A549 (cell line): ENCODE measurements around the gene ITGA7. TPM values are rescaled to one million over a fixed set of nuclear protein-coding genes. Genes with fewer than 3 reads are reported as not detected.

ENCODE experiments used
- ATAC-seq, 2 experiments: fragments of 200-7000 bp in 1 of 2; fragments of >200 bp in 1 of 2; cut with Nextera tagmentation in 1 of 2; cut with Tn5 transposase in 1 of 2; 3 replicates each; pipeline versions ENCODE4 v1.8.0 to v1.9.1; 2018 to 2020; ENCODE audit warnings: mild to moderate bottlenecking in 1 of 2, moderate library complexity in 1 of 2
- CTCF ChIA-PET: fragments of 300-600 bp; sonication (Branson Sonifier 250); formaldehyde crosslinking; extraction: SDS; loops from one replicate; lab custom pipeline; 2021; ENCODE audit warnings: antibody characterized with exemption, inconsistent platforms; lab: Yijun Ruan, JAX
- POLR2A ChIA-PET: fragments of 350-600 bp; formaldehyde crosslinking; extraction: SDS; loops from one replicate; lab custom pipeline; 2021; ENCODE audit warnings: antibody characterized with exemption, inconsistent platforms; lab: Yijun Ruan, JAX
- DNase-seq, 2 experiments: peaks; one replicate each; pipeline versions ENCODE4 v3.0.0 to v3.0.0-alpha.2; 2011 to 2016; ENCODE audit warnings: low read depth in 1 of 2, low spot score in 1 of 2
- FAIRE-seq: peaks from 2 replicates; lab custom pipeline; 2011; peaks lifted over from hg19 to GRCh38; lab: Jason Lieb, UNC
- H3K27ac ChIP-seq, 2 experiments: fragments of >200 bp; sonication (Bioruptor Twin); formaldehyde crosslinking; 3 replicates each; pipeline ENCODE4 v1.5.1; 2016 to 2017
- H3K4me1 ChIP-seq: fragments of >200 bp; sonication (Bioruptor Twin); formaldehyde crosslinking; 3 replicates; pipeline ENCODE4 v1.6.1; 2016
- H3K4me2 ChIP-seq: fragments of >200 bp; sonication (Bioruptor Twin); formaldehyde crosslinking; 3 replicates; pipeline ENCODE4 v1.6.1; 2016
- H3K4me3 ChIP-seq: fragments of >200 bp; sonication (Bioruptor Twin); formaldehyde crosslinking; 3 replicates; pipeline ENCODE4 v1.5.1; 2016
- H3K9me3 ChIP-seq: fragments of >200 bp; sonication (Bioruptor Twin); formaldehyde crosslinking; 3 replicates; pipeline ENCODE4 v1.6.1; 2016
- CBX2 ChIP-seq: fragments of 200-600 bp; sonication (generic); IDR thresholded peaks from 2 replicates; pipeline ENCODE4 v1.6.1; 2016; ENCODE audit warnings: low read depth, mild to moderate bottlenecking, borderline replicate concordance
- CBX8 ChIP-seq: fragments of 200-600 bp; sonication (generic); IDR thresholded peaks from 2 replicates; pipeline ENCODE4 v1.6.1; 2016
- CEBPB ChIP-seq, 2 experiments: fragments of >200 bp in 1 of 2; sonication (Bioruptor Twin) in 1 of 2; formaldehyde crosslinking in 1 of 2; IDR thresholded peaks; 2 replicates each; pipeline ENCODE4 v1.6.1; 2012 to 2016
- CHD4 ChIP-seq: fragments of 200-600 bp; sonication (generic); IDR thresholded peaks from 2 replicates; pipeline ENCODE4 v1.6.1; 2016; ENCODE audit warnings: antibody characterized with exemption, mild to moderate bottlenecking, borderline replicate concordance
- GATA3 ChIP-seq: IDR thresholded peaks from 2 replicates; pipeline ENCODE4 v1.6.1; 2012; ENCODE audit warnings: borderline replicate concordance
- HOXB5 ChIP-seq: fragments of 250-450 bp; sonication (Bioruptor Pico); IDR thresholded peaks from 2 replicates; pipeline ENCODE4 v1.5.0; 2020; ENCODE audit warnings: mild to moderate bottlenecking, moderate library complexity
- KDM5A ChIP-seq: fragments of 200-600 bp; sonication (generic); IDR thresholded peaks from 2 replicates; pipeline ENCODE4 v1.6.1; 2016; ENCODE audit warnings: antibody characterized with exemption, mild to moderate bottlenecking
- MAZ ChIP-seq: fragments of 150-350 bp; IDR thresholded peaks from 2 replicates; pipeline ENCODE4 v1.6.1; 2014; ENCODE audit warnings: antibody characterized with exemption, low read depth, low read length, borderline replicate concordance
- PHF8 ChIP-seq: fragments of 200-600 bp; sonication (generic); IDR thresholded peaks from 2 replicates; pipeline ENCODE4 v1.6.1; 2016; ENCODE audit warnings: low read depth, mild to moderate bottlenecking, antibody characterized with exemption, moderate library complexity, borderline replicate concordance
- POLR2A ChIP-seq: IDR thresholded peaks from 2 replicates; pipeline ENCODE4 v1.6.1; 2012; ENCODE audit warnings: mild to moderate bottlenecking, low read length
- RARB ChIP-seq: fragments of 250-450 bp; sonication (Bioruptor Pico); IDR thresholded peaks from 2 replicates; pipeline ENCODE4 v1.8.0; 2021; ENCODE audit warnings: mild to moderate bottlenecking, moderate library complexity
- RCOR1 ChIP-seq: fragments of 150-350 bp; IDR thresholded peaks from 2 replicates; pipeline ENCODE4 v1.6.1; 2014; ENCODE audit warnings: antibody characterized with exemption, low read length, low read depth
- RFX5 ChIP-seq: fragments of 450-650 bp; IDR thresholded peaks from 2 replicates; pipeline ENCODE4 v1.7.1; 2014; ENCODE audit warnings: antibody characterized with exemption, mild to moderate bottlenecking, moderate library complexity
- SREBF2 ChIP-seq: fragments of 450-650 bp; IDR thresholded peaks from 2 replicates; pipeline ENCODE4 v1.6.1; 2014; ENCODE audit warnings: mild to moderate bottlenecking, moderate library complexity
- TP53 ChIP-seq: fragments of 250-450 bp; sonication (Bioruptor Pico); IDR thresholded peaks from 2 replicates; pipeline ENCODE4 v1.5.0; 2021; ENCODE audit warnings: mild to moderate bottlenecking, moderate library complexity
- ZC3H11A ChIP-seq: fragments of 450-650 bp; IDR thresholded peaks from 2 replicates; pipeline ENCODE4 v1.6.1; 2014; ENCODE audit warnings: antibody characterized with exemption, mild to moderate bottlenecking
- ZFP36 ChIP-seq: fragments of 450-650 bp; IDR thresholded peaks from 2 replicates; pipeline ENCODE4 v1.6.1; 2014; ENCODE audit warnings: borderline replicate concordance; ENCODE audit not compliant: partially characterized antibody
- ZSCAN20 ChIP-seq: fragments of 250-450 bp; sonication (Bioruptor Pico); IDR thresholded peaks from 2 replicates; pipeline ENCODE4 v1.8.0; 2022; ENCODE audit warnings: mild to moderate bottlenecking, moderate library complexity
- WGBS: methylation state at CpG from one replicate; pipeline ENCODE4 v1.1.6; 2017; ENCODE audit errors: missing lambda C conversion rate; 5-methylcytosine and 5-hydroxymethylcytosine counted together
- polyA plus RNA-seq, 4 experiments: library from polyadenylated mRNA; depleted of rRNA in 3 of 4; stranded (reverse); fragments of >200 nt; fragmentation: RNase III in 1 of 4; extraction: RNeasy Plus Mini Kit Qiagen cat#74134 plus additional on column Dnase treatment in 1 of 4; gene quantifications; 2 replicates in 3 of 4; 3 replicates in 1 of 4; pipeline ENCODE4 v1.2.3, GENCODE V29; 2011 to 2017
- TF ChIP-seq, protein P1 (sequence below): fragments of >200 bp; sonication (Bioruptor Twin); formaldehyde crosslinking; IDR thresholded peaks from 2 replicates; pipeline ENCODE4 v1.6.1; 2016
- TF ChIP-seq, protein P2 (sequence below): fragments of 200-600 bp; sonication (generic); IDR thresholded peaks from 2 replicates; pipeline ENCODE4 v1.6.1; 2016; ENCODE audit warnings: antibody characterized with exemption, mild to moderate bottlenecking, moderate library complexity
- TF ChIP-seq, protein P3 (sequence below): IDR thresholded peaks from 2 replicates; pipeline ENCODE4 v1.6.1; 2012
- TF ChIP-seq, protein P4 (sequence below): IDR thresholded peaks from 2 replicates; pipeline ENCODE4 v1.6.1; 2012
- TF ChIP-seq, protein P5 (sequence below): IDR thresholded peaks from 2 replicates; pipeline ENCODE4 v1.6.1; 2012; ENCODE audit warnings: low read depth, borderline replicate concordance
- TF ChIP-seq, protein P6 (sequence below): fragments of 450-650 bp; IDR thresholded peaks from 2 replicates; pipeline ENCODE4 v1.6.1; 2014; ENCODE audit warnings: antibody characterized with exemption

ITGA7 gene
- polyA plus RNA-seq, 2 of the 4 experiments (the other 2 are of a cell fraction) = 1.4 to 1.9 TPM

DNA sequence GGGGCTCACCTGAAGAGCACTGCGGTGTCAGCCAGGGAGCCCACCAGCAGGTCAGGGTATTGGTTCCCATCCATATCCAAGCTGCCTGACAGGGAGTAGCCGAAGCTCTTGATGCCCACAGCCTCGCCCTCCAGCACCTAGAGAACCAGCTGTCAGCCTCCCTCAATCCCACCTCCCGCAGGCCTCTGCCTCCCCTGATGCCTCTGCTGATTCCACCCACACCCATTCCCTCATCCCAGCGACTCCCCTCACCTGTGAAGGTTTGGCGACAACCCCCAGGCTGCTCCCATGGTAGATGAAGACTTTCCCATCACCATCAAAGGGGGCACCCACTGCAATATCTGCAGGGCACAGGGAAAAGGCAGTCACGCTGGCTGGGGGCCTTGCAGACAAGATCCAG, 10.0 kb downstream of the ITGA7 start:
- POLR2A ChIA-PET = no interaction called here
- DNase-seq = no peak
- CTCF ChIA-PET = interaction anchor here (1.1 kb wide), 1 partner anchor 8 kb away, joined by 3 read pairs; no protein-coding TSS in a partner anchor

DNA sequence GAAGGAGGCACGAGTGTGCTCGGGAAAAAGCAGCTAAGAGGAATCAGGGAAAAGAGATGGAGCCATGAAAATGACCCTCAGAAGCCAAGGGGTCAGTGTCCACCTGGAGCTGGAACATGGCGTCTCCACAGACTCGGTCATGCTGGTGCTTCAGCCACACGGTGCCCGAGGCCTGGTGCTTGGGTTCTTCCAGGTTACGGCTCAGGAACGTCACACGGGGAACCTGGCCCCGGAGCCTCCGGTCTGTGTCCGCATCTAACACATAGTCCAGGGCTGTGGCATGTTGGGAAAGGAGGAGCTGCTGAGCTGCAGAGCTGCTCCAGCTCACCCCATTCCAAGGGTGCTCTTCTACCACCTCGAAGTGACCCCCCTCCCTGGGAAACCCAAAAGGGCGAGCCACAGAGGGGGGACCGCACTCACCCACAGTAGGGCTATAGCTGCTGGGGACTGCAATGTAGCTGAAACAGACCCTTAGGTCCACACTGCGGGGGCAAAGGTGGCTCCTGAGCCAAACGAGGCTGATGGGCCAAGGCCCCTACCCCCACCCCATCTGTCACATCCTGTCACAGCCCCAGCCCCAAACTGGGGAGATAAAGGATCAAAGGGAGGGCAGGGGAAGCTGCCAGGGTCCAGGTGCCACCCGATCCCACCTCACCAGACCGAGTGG, 10.8 kb downstream of the ITGA7 start:
- H3K27ac ChIP-seq = no peak overlapping the region
- CTCF ChIA-PET = interaction anchor here (1.1 to 1.7 kb wide), 5 partner anchors 9 to 15 kb away, joined by 3 to 5 read pairs (median 3); a partner anchor contains a TSS
- ATAC-seq (no peak), FAIRE-seq (no peak), DNase-seq (no peak)
- H3K4me3 ChIP-seq = no peak overlapping the region
- 53% methylated on average over 17 of the region's 19 CpGs for WGBS
- H3K4me1 ChIP-seq = no peaks in the 10 kb centered on the region
- POLR2A ChIA-PET = no interaction called here
- H3K9me3 ChIP-seq = no peaks in the 10 kb centered on the region
- no peak overlapping the region for H3K4me2 ChIP-seq
- no peak for TF ChIP-seq TP53 (CRISPR knock-in tag)
- TF ChIP-seq ZC3H11A = no peak
- no peak for TF ChIP-seq CBX2
- TF ChIP-seq RFX5 = no peak
- no peak for TF ChIP-seq CHD4
- TF ChIP-seq ZSCAN20 (CRISPR knock-in tag) = no peak
- TF ChIP-seq, protein P1, sequence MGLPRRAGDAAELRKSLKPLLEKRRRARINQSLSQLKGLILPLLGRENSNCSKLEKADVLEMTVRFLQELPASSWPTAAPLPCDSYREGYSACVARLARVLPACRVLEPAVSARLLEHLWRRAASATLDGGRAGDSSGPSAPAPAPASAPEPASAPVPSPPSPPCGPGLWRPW = no peak
- TF ChIP-seq, protein P2, sequence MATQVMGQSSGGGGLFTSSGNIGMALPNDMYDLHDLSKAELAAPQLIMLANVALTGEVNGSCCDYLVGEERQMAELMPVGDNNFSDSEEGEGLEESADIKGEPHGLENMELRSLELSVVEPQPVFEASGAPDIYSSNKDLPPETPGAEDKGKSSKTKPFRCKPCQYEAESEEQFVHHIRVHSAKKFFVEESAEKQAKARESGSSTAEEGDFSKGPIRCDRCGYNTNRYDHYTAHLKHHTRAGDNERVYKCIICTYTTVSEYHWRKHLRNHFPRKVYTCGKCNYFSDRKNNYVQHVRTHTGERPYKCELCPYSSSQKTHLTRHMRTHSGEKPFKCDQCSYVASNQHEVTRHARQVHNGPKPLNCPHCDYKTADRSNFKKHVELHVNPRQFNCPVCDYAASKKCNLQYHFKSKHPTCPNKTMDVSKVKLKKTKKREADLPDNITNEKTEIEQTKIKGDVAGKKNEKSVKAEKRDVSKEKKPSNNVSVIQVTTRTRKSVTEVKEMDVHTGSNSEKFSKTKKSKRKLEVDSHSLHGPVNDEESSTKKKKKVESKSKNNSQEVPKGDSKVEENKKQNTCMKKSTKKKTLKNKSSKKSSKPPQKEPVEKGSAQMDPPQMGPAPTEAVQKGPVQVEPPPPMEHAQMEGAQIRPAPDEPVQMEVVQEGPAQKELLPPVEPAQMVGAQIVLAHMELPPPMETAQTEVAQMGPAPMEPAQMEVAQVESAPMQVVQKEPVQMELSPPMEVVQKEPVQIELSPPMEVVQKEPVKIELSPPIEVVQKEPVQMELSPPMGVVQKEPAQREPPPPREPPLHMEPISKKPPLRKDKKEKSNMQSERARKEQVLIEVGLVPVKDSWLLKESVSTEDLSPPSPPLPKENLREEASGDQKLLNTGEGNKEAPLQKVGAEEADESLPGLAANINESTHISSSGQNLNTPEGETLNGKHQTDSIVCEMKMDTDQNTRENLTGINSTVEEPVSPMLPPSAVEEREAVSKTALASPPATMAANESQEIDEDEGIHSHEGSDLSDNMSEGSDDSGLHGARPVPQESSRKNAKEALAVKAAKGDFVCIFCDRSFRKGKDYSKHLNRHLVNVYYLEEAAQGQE = no peak
- no peak for TF ChIP-seq PHF8
- no peak for TF ChIP-seq SREBF2
- no peak for TF ChIP-seq CEBPB (IDR thresholded peaks at IDR 0.05)
- no peak for TF ChIP-seq GATA3

More for the DNA sequence above, 10.0 kb downstream of the ITGA7 start:
- TF ChIP-seq CBX8 (no peak), RFX5 (no peak), CHD4 (no peak), POLR2A (no peak), RCOR1 (no peak), ZFP36 (no peak), HOXB5 (CRISPR knock-in tag) (no peak), GATA3 (no peak), KDM5A (no peak), RARB (no peak), MAZ (no peak), PHF8 (no peak)
- TF ChIP-seq, protein P2 = no peak
- TF ChIP-seq, protein P3, sequence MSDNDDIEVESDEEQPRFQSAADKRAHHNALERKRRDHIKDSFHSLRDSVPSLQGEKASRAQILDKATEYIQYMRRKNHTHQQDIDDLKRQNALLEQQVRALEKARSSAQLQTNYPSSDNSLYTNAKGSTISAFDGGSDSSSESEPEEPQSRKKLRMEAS = no peak
- TF ChIP-seq, protein P4, sequence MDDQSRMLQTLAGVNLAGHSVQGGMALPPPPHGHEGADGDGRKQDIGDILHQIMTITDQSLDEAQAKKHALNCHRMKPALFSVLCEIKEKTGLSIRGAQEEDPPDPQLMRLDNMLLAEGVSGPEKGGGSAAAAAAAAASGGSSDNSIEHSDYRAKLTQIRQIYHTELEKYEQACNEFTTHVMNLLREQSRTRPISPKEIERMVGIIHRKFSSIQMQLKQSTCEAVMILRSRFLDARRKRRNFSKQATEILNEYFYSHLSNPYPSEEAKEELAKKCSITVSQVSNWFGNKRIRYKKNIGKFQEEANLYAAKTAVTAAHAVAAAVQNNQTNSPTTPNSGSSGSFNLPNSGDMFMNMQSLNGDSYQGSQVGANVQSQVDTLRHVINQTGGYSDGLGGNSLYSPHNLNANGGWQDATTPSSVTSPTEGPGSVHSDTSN = no peak
- TF ChIP-seq, protein P1 = no peak
- TF ChIP-seq, protein P5, sequence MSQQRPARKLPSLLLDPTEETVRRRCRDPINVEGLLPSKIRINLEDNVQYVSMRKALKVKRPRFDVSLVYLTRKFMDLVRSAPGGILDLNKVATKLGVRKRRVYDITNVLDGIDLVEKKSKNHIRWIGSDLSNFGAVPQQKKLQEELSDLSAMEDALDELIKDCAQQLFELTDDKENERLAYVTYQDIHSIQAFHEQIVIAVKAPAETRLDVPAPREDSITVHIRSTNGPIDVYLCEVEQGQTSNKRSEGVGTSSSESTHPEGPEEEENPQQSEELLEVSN = no peak
- TF ChIP-seq, protein P6, sequence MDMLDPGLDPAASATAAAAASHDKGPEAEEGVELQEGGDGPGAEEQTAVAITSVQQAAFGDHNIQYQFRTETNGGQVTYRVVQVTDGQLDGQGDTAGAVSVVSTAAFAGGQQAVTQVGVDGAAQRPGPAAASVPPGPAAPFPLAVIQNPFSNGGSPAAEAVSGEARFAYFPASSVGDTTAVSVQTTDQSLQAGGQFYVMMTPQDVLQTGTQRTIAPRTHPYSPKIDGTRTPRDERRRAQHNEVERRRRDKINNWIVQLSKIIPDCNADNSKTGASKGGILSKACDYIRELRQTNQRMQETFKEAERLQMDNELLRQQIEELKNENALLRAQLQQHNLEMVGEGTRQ = no peak
- no peak overlapping the region for H3K4me2 ChIP-seq
- no peak overlapping the region for H3K27ac ChIP-seq
- FAIRE-seq (no peak), ATAC-seq (no peak)
- no peak overlapping the region for H3K4me3 ChIP-seq
- no peaks in the 10 kb centered on the region for H3K4me1 ChIP-seq
- 53% methylated on average over 7 of the region's 7 CpGs for WGBS
- H3K9me3 ChIP-seq = no peaks in the 10 kb centered on the region
